ENCODE data around the gene SORCS2. TPM values are rescaled to one million over a fixed set of nuclear protein-coding genes. Genes with fewer than 3 reads are reported as not detected.
A peak's percentile ranks its signal among the peaks of the same experiment; 100 is the strongest.

SORCS2 gene
- total RNA-seq, 3 donors from 2014 or later: 0.66 to 1.3 (median 0.80) TPM

- no peak for DNase-seq (ENCODE audit: low spot score in 2 of 2)
- intact Hi-C loops (cut with DNase I; ENCODE audit: low total_unique reads): no loop called here
- peak overlapping the region in 1 of 3 donors; percentile 35 for H3K4me3 ChIP-seq
Observed at GRCh38 chr4:7719354-7720174, 527.2 kb downstream of the SORCS2 start.

GRCh38 chr4:7721984-7722551 lies 529.7 kb downstream of the SORCS2 start:
- H3K36me3 ChIP-seq: no peaks in the 10 kb centered on the region
- intact Hi-C loops (cut with DNase I; ENCODE audit: low total_unique reads): no loop called here
- no peaks in the 10 kb centered on the region for H3K4me1 ChIP-seq
- no peak overlapping the region for H3K27ac ChIP-seq
- peaks cover 0 to 6% of the 10 kb centered on the region in 2 donors for H3K27me3 ChIP-seq
- no peaks in the 10 kb centered on the region for H3K9me3 ChIP-seq
- no peak for DNase-seq (ENCODE audit: low spot score in 2 of 2)
- no peak overlapping the region for H3K4me3 ChIP-seq
- TF ChIP-seq POLR2AphosphoS5 (IDR thresholded peaks at IDR 0.05) (no peak), POLR2A (IDR thresholded peaks at IDR 0.05) (no peak)
- TF ChIP-seq, protein P1, sequence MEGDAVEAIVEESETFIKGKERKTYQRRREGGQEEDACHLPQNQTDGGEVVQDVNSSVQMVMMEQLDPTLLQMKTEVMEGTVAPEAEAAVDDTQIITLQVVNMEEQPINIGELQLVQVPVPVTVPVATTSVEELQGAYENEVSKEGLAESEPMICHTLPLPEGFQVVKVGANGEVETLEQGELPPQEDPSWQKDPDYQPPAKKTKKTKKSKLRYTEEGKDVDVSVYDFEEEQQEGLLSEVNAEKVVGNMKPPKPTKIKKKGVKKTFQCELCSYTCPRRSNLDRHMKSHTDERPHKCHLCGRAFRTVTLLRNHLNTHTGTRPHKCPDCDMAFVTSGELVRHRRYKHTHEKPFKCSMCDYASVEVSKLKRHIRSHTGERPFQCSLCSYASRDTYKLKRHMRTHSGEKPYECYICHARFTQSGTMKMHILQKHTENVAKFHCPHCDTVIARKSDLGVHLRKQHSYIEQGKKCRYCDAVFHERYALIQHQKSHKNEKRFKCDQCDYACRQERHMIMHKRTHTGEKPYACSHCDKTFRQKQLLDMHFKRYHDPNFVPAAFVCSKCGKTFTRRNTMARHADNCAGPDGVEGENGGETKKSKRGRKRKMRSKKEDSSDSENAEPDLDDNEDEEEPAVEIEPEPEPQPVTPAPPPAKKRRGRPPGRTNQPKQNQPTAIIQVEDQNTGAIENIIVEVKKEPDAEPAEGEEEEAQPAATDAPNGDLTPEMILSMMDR (IDR thresholded peaks at IDR 0.05): no peak

More at GRCh38 chr4:7719354-7720174, 527.2 kb downstream of the SORCS2 start:
- Histone ChIP-seq H3K4me1 (no peaks in the 10 kb centered on the region), H3K9me3 (no peaks in the 10 kb centered on the region), H3K36me3 (no peaks in the 10 kb centered on the region), H3K27me3 (peaks cover 0 to 6% of the 10 kb centered on the region in 2 donors), H3K27ac (no peak overlapping the region)
- TF ChIP-seq, protein P1 (IDR thresholded peaks at IDR 0.05): peak; percentile 59 to 70 (median 63)
- TF ChIP-seq POLR2AphosphoS5 (IDR thresholded peaks at IDR 0.05): no peak
- TF ChIP-seq POLR2A (IDR thresholded peaks at IDR 0.05): no peak

DNA sequence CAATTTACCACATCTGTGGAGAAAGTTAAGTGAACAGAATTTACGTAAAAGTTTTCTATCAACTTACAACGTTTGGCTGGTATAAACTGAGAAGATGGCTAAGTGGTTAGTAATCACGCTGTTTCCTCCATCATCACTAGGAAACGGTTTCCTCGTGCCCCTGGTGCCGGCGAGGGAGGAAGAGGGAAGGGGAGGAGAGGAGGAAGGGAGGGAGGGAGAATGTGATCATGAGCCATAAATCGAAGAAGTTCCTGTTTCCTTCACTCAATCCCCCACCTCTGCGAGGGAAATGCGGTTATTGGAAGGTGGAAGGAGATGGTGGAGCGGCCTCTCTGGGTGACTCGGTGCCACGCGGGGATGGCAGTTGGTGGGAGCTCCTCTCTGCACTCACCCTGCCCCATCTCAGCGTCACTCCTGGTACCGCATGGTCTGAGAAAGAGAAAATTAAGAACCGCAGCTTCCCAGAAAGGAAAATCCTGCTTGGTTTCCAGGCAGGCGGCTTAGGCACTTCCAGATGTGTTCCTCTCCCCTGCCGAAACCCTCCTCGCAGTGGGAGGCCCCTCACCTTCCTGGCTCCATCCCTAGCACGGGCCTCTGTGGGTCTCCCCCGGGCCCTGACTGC lies 530.5 kb downstream of the SORCS2 start:
- DNase-seq (ENCODE audit: low spot score in 2 of 2): no peak
- H3K27ac ChIP-seq: no peak overlapping the region
- no peaks in the 10 kb centered on the region for H3K9me3 ChIP-seq
- intact Hi-C loops (cut with DNase I; ENCODE audit: low total_unique reads): no loop called here
- no peak overlapping the region for H3K4me3 ChIP-seq
- H3K36me3 ChIP-seq: no peaks in the 10 kb centered on the region
- peaks cover 0 to 6% of the 10 kb centered on the region in 2 donors for H3K27me3 ChIP-seq
- no peak for TF ChIP-seq POLR2AphosphoS5 (IDR thresholded peaks at IDR 0.05)
- TF ChIP-seq POLR2A (IDR thresholded peaks at IDR 0.05): no peak
- TF ChIP-seq, protein P1 (IDR thresholded peaks at IDR 0.05): no peak
- H3K4me1 ChIP-seq: no peaks in the 10 kb centered on the region

GRCh38 chr4:7723625-7724024 lies 531.3 kb downstream of the SORCS2 start:
- H3K36me3 ChIP-seq: no peaks in the 10 kb centered on the region
- intact Hi-C loops (cut with DNase I; ENCODE audit: low total_unique reads): no loop called here
- H3K9me3 ChIP-seq: no peaks in the 10 kb centered on the region
- H3K4me3 ChIP-seq: no peak overlapping the region
- no peak for DNase-seq (ENCODE audit: low spot score in 2 of 2)
- TF ChIP-seq, protein P1 (IDR thresholded peaks at IDR 0.05): no peak
- no peak for TF ChIP-seq POLR2AphosphoS5 (IDR thresholded peaks at IDR 0.05)
- no peak for TF ChIP-seq POLR2A (IDR thresholded peaks at IDR 0.05)
- H3K27ac ChIP-seq: no peak overlapping the region
- no peaks in the 10 kb centered on the region for H3K4me1 ChIP-seq
- peaks cover 0 to 6% of the 10 kb centered on the region in 2 donors for H3K27me3 ChIP-seq

GRCh38 chr4:7725951-7726350 lies 533.6 kb downstream of the SORCS2 start:
- TF ChIP-seq, protein P1 (IDR thresholded peaks at IDR 0.05): no peak
- no peak for TF ChIP-seq POLR2A (IDR thresholded peaks at IDR 0.05)
- no peak for TF ChIP-seq POLR2AphosphoS5 (IDR thresholded peaks at IDR 0.05)
- no peak overlapping the region for H3K4me3 ChIP-seq
- H3K9me3 ChIP-seq: no peaks in the 10 kb centered on the region
- intact Hi-C loops (cut with DNase I; ENCODE audit: low total_unique reads): no loop called here
- no peaks in the 10 kb centered on the region for H3K27me3 ChIP-seq
- no peaks in the 10 kb centered on the region for H3K36me3 ChIP-seq
- no peaks in the 10 kb centered on the region for H3K4me1 ChIP-seq
- DNase-seq (ENCODE audit: low spot score in 2 of 2): no peak
- H3K27ac ChIP-seq: no peak overlapping the region

Data from breast epithelium (tissue), 4 donors.